HepG2 (cell line): Measurements from ENCODE around the gene MFSD6. TPM values are rescaled to one million over a fixed set of nuclear protein-coding genes. Genes with fewer than 3 reads are reported as not detected.

Experiments
- ATAC-seq: fragments of 200-7000 bp; cut with Tn5 transposase; 3 replicates; pipeline ENCODE4 v1.9.1; 2020; ENCODE audit warnings: mild to moderate bottlenecking, moderate library complexity
- BruUV-seq: library from RNA; stranded (reverse); fragments of 400-500 nt; replicated peaks from 2 replicates; lab custom pipeline; 2021; lab: Mats Ljungman, UMichigan
- CTCF ChIA-PET: fragments of 300-600 bp; formaldehyde crosslinking; extraction: SDS; loops from one replicate; lab custom pipeline; 2021; ENCODE audit warnings: low total read pairs, inconsistent platforms, low intra/inter-chr PET ratio; lab: Yijun Ruan, JAX
- POLR2A ChIA-PET: fragments of 350-600 bp; sonication (Branson Sonifier 250); formaldehyde crosslinking; loops from one replicate; lab custom pipeline; 2020; ENCODE audit warnings: antibody characterized with exemption, inconsistent platforms; lab: Yijun Ruan, JAX
- DNase-seq: peaks from one replicate; pipeline ENCODE4 v3.0.0-alpha.2; 2015; ENCODE audit warnings: low spot score
- FAIRE-seq: peaks from 3 replicates; lab custom pipeline; 2011; peaks lifted over from hg19 to GRCh38; lab: Jason Lieb, UNC
- H2AFZ ChIP-seq: one replicate; pipeline ENCODE4 v1.6.1; 2011; ENCODE audit warnings: low read length, inconsistent platforms
- H3K27ac ChIP-seq: fragments of 300-600 bp; 3 replicates; pipeline ENCODE4 v1.8.0; 2011; ENCODE audit warnings: mixed run types, mild to moderate bottlenecking, mixed read lengths, low read length, inconsistent platforms; ENCODE audit not compliant: insufficient read depth; ENCODE audit errors: extremely low read length
- H3K27me3 ChIP-seq, 2 experiments: fragments of 200-600 bp in 1 of 2; 2 replicates in 1 of 2; 3 replicates in 1 of 2; pipeline versions ENCODE4 v1.6.0 to v1.8.0; 2011; ENCODE audit warnings: low read length in 2 of 2, mild to moderate bottlenecking in 2 of 2, moderate library complexity in 2 of 2, inconsistent platforms in 1 of 2; ENCODE audit not compliant: insufficient read depth in 2 of 2, control insufficient read depth in 1 of 2
- H3K36me3 ChIP-seq, 2 experiments: fragments of 200-600 bp in 1 of 2; replicated peaks in 1 of 2; 2 replicates in 1 of 2; 3 replicates in 1 of 2; pipeline versions ENCODE4 v1.5.1 to v1.8.0; 2011; ENCODE audit warnings: low read length in 2 of 2, inconsistent platforms in 1 of 2; ENCODE audit not compliant: insufficient read depth in 2 of 2, control insufficient read depth in 1 of 2
- H3K4me1 ChIP-seq: 2 replicates; pipeline ENCODE4 v1.5.1; 2012; ENCODE audit warnings: low read length, inconsistent platforms; ENCODE audit not compliant: insufficient read depth
- H3K4me2 ChIP-seq: 2 replicates; pipeline ENCODE4 v1.6.0; 2011; ENCODE audit warnings: low read depth, low read length, inconsistent platforms
- H3K4me3 ChIP-seq, 3 experiments: fragments of 200-600 bp in 1 of 3; sonication (generic), shearing (Covaris generic) in 1 of 3; replicated peaks in 1 of 3; 2 replicates each; pipeline ENCODE4 v1.5.1; 2011 to 2016; ENCODE audit warnings: low read length in 3 of 3, inconsistent platforms in 2 of 3, low read depth in 2 of 3, mild to moderate bottlenecking in 2 of 3, control low read depth in 1 of 3, mixed read lengths in 1 of 3; ENCODE audit not compliant: insufficient read depth in 1 of 3
- H3K79me2 ChIP-seq: one replicate; pipeline ENCODE4 v1.6.1; 2011; ENCODE audit warnings: low read length, inconsistent platforms; ENCODE audit not compliant: insufficient read depth
- H3K9ac ChIP-seq: 2 replicates; pipeline ENCODE4 v1.6.0; 2011; ENCODE audit warnings: mild to moderate bottlenecking, low read depth, low read length, inconsistent platforms; ENCODE audit not compliant: insufficient read depth
- H3K9me3 ChIP-seq: 2 replicates; pipeline ENCODE4 v1.5.1; 2012; ENCODE audit warnings: mild to moderate bottlenecking, low read length
- H4K20me1 ChIP-seq: 2 replicates; pipeline ENCODE4 v1.6.0; 2011; ENCODE audit warnings: inconsistent platforms, mild to moderate bottlenecking, low read length, moderate library complexity; ENCODE audit not compliant: insufficient read depth
- CHD2 ChIP-seq: IDR thresholded peaks from 2 replicates; pipeline ENCODE4 v1.6.1; 2011; ENCODE audit warnings: low read depth, low read length, improper control_type of control experiment
- EEA1 ChIP-seq: sonication (generic); formaldehyde crosslinking; IDR thresholded peaks from 2 replicates; pipeline ENCODE4 v1.5.1; 2020; ENCODE audit warnings: mild to moderate bottlenecking, missing genetic modification reagents, borderline replicate concordance
- ELF3 ChIP-seq: IDR thresholded peaks from 2 replicates; pipeline ENCODE4 v1.6.1; 2016; ENCODE audit warnings: missing genetic modification reagents, missing compliant biosample characterization
- FOXP1 ChIP-seq, 2 experiments: fragments of 450-650 bp in 1 of 2; IDR thresholded peaks; 2 replicates each; pipeline ENCODE4 v1.6.1; 2017 to 2018; ENCODE audit warnings: antibody characterized with exemption in 1 of 2
- HCFC1 ChIP-seq: fragments of 150-350 bp; IDR thresholded peaks from 2 replicates; pipeline ENCODE4 v1.6.1; 2014; ENCODE audit warnings: low read depth, low read length
- KDM3A ChIP-seq: IDR thresholded peaks from 2 replicates; pipeline ENCODE4 v1.6.1; 2018; ENCODE audit warnings: low read depth, missing compliant biosample characterization
- NAIF1 ChIP-seq: sonication (generic); formaldehyde crosslinking; IDR thresholded peaks from 2 replicates; pipeline ENCODE4 v1.5.0; 2020; ENCODE audit warnings: mild to moderate bottlenecking, missing genetic modification reagents, borderline replicate concordance
- NCOR1 ChIP-seq: fragments of 200-600 bp; sonication (generic); IDR thresholded peaks from 2 replicates; pipeline ENCODE4 v1.7.0; 2017; ENCODE audit warnings: antibody characterized with exemption, low read length, borderline replicate concordance
- PHF8 ChIP-seq: sonication (generic); formaldehyde crosslinking; IDR thresholded peaks from 2 replicates; pipeline ENCODE4 v1.5.0; 2020; ENCODE audit warnings: missing genetic modification reagents
- TEAD3 ChIP-seq: optimal IDR thresholded peaks from 2 replicates; pipeline ENCODE3; 2016; ENCODE audit warnings: borderline replicate concordance
- THAP9 ChIP-seq: sonication (generic); formaldehyde crosslinking; IDR thresholded peaks from 2 replicates; pipeline ENCODE4; 2020; ENCODE audit warnings: missing genetic modification reagents, mild to moderate bottlenecking, borderline replicate concordance
- ZBTB8A ChIP-seq: sonication (generic); formaldehyde crosslinking; IDR thresholded peaks from 2 replicates; pipeline ENCODE4 v1.4.0; 2020; ENCODE audit warnings: mild to moderate bottlenecking, low read depth, missing genetic modification reagents, borderline replicate concordance
- ZNF17 ChIP-seq: sonication (generic); formaldehyde crosslinking; IDR thresholded peaks from 2 replicates; pipeline ENCODE4 v1.5.0; 2020; ENCODE audit warnings: mild to moderate bottlenecking, missing genetic modification reagents
- ZNF383 ChIP-seq: sonication (generic); formaldehyde crosslinking; IDR thresholded peaks from 2 replicates; pipeline ENCODE4 v1.4.0; 2020; ENCODE audit warnings: missing genetic modification reagents, mild to moderate bottlenecking, borderline replicate concordance
- ZNF589 ChIP-seq: sonication (generic); formaldehyde crosslinking; conservative IDR thresholded peaks from 2 replicates; pipeline ENCODE4 v1.8.0; 2022; ENCODE audit warnings: mild to moderate bottlenecking, moderate library complexity, missing genetic modification reagents
- ZNF777 ChIP-seq: sonication (generic); formaldehyde crosslinking; IDR thresholded peaks from 2 replicates; pipeline ENCODE4 v1.4.0; 2020; ENCODE audit warnings: missing genetic modification reagents
- ZNF879 ChIP-seq: sonication (generic); formaldehyde crosslinking; IDR thresholded peaks from 2 replicates; pipeline ENCODE4 v1.8.1; 2023; ENCODE audit warnings: missing genetic modification reagents
- ZNF891 ChIP-seq: sonication (generic); formaldehyde crosslinking; IDR thresholded peaks from 2 replicates; pipeline ENCODE4 v1.5.0; 2020; ENCODE audit warnings: mild to moderate bottlenecking, missing genetic modification reagents
- WGBS: methylation state at CpG from one replicate; pipeline ENCODE4 v1.1.6; 2017; ENCODE audit warnings: low lambda C conversion rate; 5-methylcytosine and 5-hydroxymethylcytosine counted together
- in situ Hi-C: cut with HindIII; loops from 2 replicates; pipeline ENCODE4 v1.10.0; 2017; ENCODE audit warnings: low pct_unique_long_range_greater_than_20kb; ENCODE audit not compliant: extremely low pct_ligation_motif_present
- intact Hi-C: fragments of 100-400 bp; cut with micrococcal nuclease; formaldehyde crosslinking; loops from one replicate; pipeline ENCODE4 v1.10.0; 2022; ENCODE audit not compliant: unreplicated experiment
- polyA plus RNA-seq, 8 experiments: library from polyadenylated mRNA; depleted of rRNA in 3 of 8; stranded (reverse) in 7 of 8; unstranded in 1 of 8; fragments of >200 nt; fragmentation: Illumina TruSeq in 4 of 8; extraction: Trizol in 4 of 8; gene quantifications; 2 replicates each; pipeline versions ENCODE4 v1.2.1 to v1.2.3, GENCODE V29; 2011 to 2016; ENCODE audit warnings: low read depth in 4 of 8, missing spikeins in 1 of 8, mixed read lengths in 1 of 8; ENCODE audit not compliant: insufficient read depth in 1 of 8
- total RNA-seq, 5 experiments: library from RNA; depleted of rRNA; stranded (reverse); fragments of >200 nt; fragmentation: Illumina TruSeq; extraction: Trizol; gene quantifications; 2 replicates each; pipeline ENCODE4 v1.2.3, GENCODE V29; 2016; ENCODE audit warnings: low read depth in 1 of 5

MFSD6 gene
- total and polyA plus RNA-seq, 2 of the 13 experiments (the other 11 are each of a cell fraction or from before 2014, with no cell fraction given) = 0.92 to 1.4 TPM

- no peaks in the 10 kb centered on the region for H3K79me2 ChIP-seq
- no peak overlapping the region for H2AFZ ChIP-seq
- peaks cover 0 to 14% of the 10 kb centered on the region in 2 experiments; a peak in 4 of 5 replicates for H3K36me3 ChIP-seq
- ATAC-seq (no peak), DNase-seq (no peak), FAIRE-seq (no peak)
- H3K27ac ChIP-seq = no peak overlapping the region
- H3K4me3 ChIP-seq = no peak overlapping the region
- no peak overlapping the region for H3K9ac ChIP-seq
- ChIA-PET CTCF (no interaction called here), POLR2A (no interaction called here)
- WGBS = 84% methylated on average over 11 of the region's 11 CpGs
- H3K27me3 ChIP-seq = no peaks in the 10 kb centered on the region
- H3K4me1 ChIP-seq = no peaks in the 10 kb centered on the region
- BruUV-seq = no TSS peak
- TF ChIP-seq ZNF891 (CRISPR knock-in tag) (no peak), NAIF1 (CRISPR knock-in tag) (no peak), ZNF17 (CRISPR knock-in tag) (no peak), ELF3 (CRISPR knock-in tag) (no peak), ZNF777 (CRISPR knock-in tag) (no peak), ZNF879 (CRISPR knock-in tag) (no peak), THAP9 (no peak), CHD2 (no peak), NCOR1 (no peak), KDM3A (CRISPR knock-in tag) (no peak), TEAD3 (CRISPR knock-in tag) (no peak), ZNF589 (CRISPR knock-in tag) (no peak), HCFC1 (no peak), ZNF383 (CRISPR knock-in tag) (no peak), EEA1 (CRISPR knock-in tag) (no peak), FOXP1 (IDR thresholded peaks at IDR 0.05) (no peak), FOXP1 (CRISPR knock-in tag; IDR thresholded peaks at IDR 0.05) (no peak), ZBTB8A (CRISPR knock-in tag) (no peak), PHF8 (CRISPR knock-in tag) (no peak)
- no peak overlapping the region for H3K4me2 ChIP-seq
- in situ Hi-C loops (no loop called here), intact Hi-C loops (no loop called here)
- H3K9me3 ChIP-seq = no peaks in the 10 kb centered on the region
- H4K20me1 ChIP-seq = no peaks in the 10 kb centered on the region
Measured at GRCh38 chr2:190366248-190366753, 41.9 kb upstream of the MFSD6 start.
